ENCODE data around the gene C11orf54. TPM values are rescaled to one million over a fixed set of nuclear protein-coding genes. Genes with fewer than 3 reads are reported as not detected.

Gene C11orf54
- total and polyA plus RNA-seq, 4 donors, result 33.8 to 47.1 (median 39.9) TPM

- Histone ChIP-seq H3K27ac (ENCODE audit: low read depth, low read length) (no peak overlapping the region), H3K36me3 (ENCODE audit: control insufficient read depth, insufficient read depth, low read length) (peaks cover 21% of the 10 kb centered on the region), H3K4me1 (ENCODE audit: control insufficient read depth, insufficient read depth, low read length) (no peaks in the 10 kb centered on the region), H3K27me3 (ENCODE audit: control insufficient read depth, insufficient read depth, low read length) (no peaks in the 10 kb centered on the region), H3K9me3 (ENCODE audit: control insufficient read depth, insufficient read depth, low read length) (no peaks in the 10 kb centered on the region), H3K4me3 (ENCODE audit: low read depth, low read length) (no peak overlapping the region)
- WGBS (ENCODE audit: insufficient coverage), result no CpG with 5 or more reads among the region's 2 CpGs
- DNase-seq (ENCODE audit: low read depth in 4 of 6, low spot score in 6 of 6), result no peak
Observed at GRCh38 chr11:93801366-93801765, 59.9 kb downstream of the C11orf54 start.

- H3K9me3 ChIP-seq (ENCODE audit: control insufficient read depth, insufficient read depth, low read length), result no peaks in the 10 kb centered on the region
- no peak overlapping the region for H3K27ac ChIP-seq (ENCODE audit: low read depth, low read length)
- H3K4me3 ChIP-seq (ENCODE audit: low read depth, low read length), result no peak overlapping the region
- no CpG with 5 or more reads among the region's 2 CpGs for WGBS (ENCODE audit: insufficient coverage)
- no peak for DNase-seq (ENCODE audit: low read depth in 4 of 6, low spot score in 6 of 6)
- H3K4me1 ChIP-seq (ENCODE audit: control insufficient read depth, insufficient read depth, low read length), result no peaks in the 10 kb centered on the region
- H3K36me3 ChIP-seq (ENCODE audit: control insufficient read depth, insufficient read depth, low read length), result peaks cover 27% of the 10 kb centered on the region
- no peaks in the 10 kb centered on the region for H3K27me3 ChIP-seq (ENCODE audit: control insufficient read depth, insufficient read depth, low read length)
Observed at GRCh38 chr11:93804879-93805278, 63.4 kb downstream of the C11orf54 start.

GRCh38 chr11:93807980-93808379 lies 66.5 kb downstream of the C11orf54 start:
- H3K27ac ChIP-seq (ENCODE audit: low read depth, low read length), result no peak overlapping the region
- DNase-seq (ENCODE audit: low read depth in 4 of 6, low spot score in 6 of 6), result no peak
- no peaks in the 10 kb centered on the region for H3K9me3 ChIP-seq (ENCODE audit: control insufficient read depth, insufficient read depth, low read length)
- no peak overlapping the region for H3K4me3 ChIP-seq (ENCODE audit: low read depth, low read length)
- no peaks in the 10 kb centered on the region for H3K4me1 ChIP-seq (ENCODE audit: control insufficient read depth, insufficient read depth, low read length)
- H3K27me3 ChIP-seq (ENCODE audit: control insufficient read depth, insufficient read depth, low read length), result no peaks in the 10 kb centered on the region
- H3K36me3 ChIP-seq (ENCODE audit: control insufficient read depth, insufficient read depth, low read length), result peaks cover 29% of the 10 kb centered on the region
- WGBS (ENCODE audit: insufficient coverage), result no CpG with 5 or more reads among the region's 3 CpGs

- H3K27me3 ChIP-seq (ENCODE audit: control insufficient read depth, insufficient read depth, low read length), result no peaks in the 10 kb centered on the region
- no peaks in the 10 kb centered on the region for H3K4me1 ChIP-seq (ENCODE audit: control insufficient read depth, insufficient read depth, low read length)
- H3K9me3 ChIP-seq (ENCODE audit: control insufficient read depth, insufficient read depth, low read length), result no peaks in the 10 kb centered on the region
- H3K27ac ChIP-seq (ENCODE audit: low read depth, low read length), result no peak overlapping the region
- WGBS (ENCODE audit: insufficient coverage), result no CpG with 5 or more reads among the region's 5 CpGs
- no peak overlapping the region for H3K4me3 ChIP-seq (ENCODE audit: low read depth, low read length)
- DNase-seq (ENCODE audit: low read depth in 4 of 6, low spot score in 6 of 6), result no peak
- H3K36me3 ChIP-seq (ENCODE audit: control insufficient read depth, insufficient read depth, low read length), result peaks cover 22% of the 10 kb centered on the region
Observed at GRCh38 chr11:93813974-93814373, 72.5 kb downstream of the C11orf54 start.

Small RNA genes lying within 50 kb of the gene (small RNA-seq; reads per million reads assigned to genes)
- gene RF00019 (ENCODE audit: low replicate concordance) (not detected), gene RF00493 (ENCODE audit: low replicate concordance) (47.2 reads per million, percentile 97 among the genes with 10 or more reads in this experiment), gene SCARNA9 (ENCODE audit: low replicate concordance) (0.06 reads per million), gene SNORA1 (ENCODE audit: low replicate concordance) (not detected), gene SNORA18 (ENCODE audit: low replicate concordance) (not detected), gene SNORA25 (ENCODE audit: low replicate concordance) (not detected), gene SNORA32 (ENCODE audit: low replicate concordance) (not detected), gene SNORA40 (ENCODE audit: low replicate concordance) (not detected), gene SNORA8 (ENCODE audit: low replicate concordance) (not detected), gene SNORD5 (ENCODE audit: low replicate concordance) (not detected), gene SNORD6 (ENCODE audit: low replicate concordance) (659 reads per million, percentile 99 among the genes with 10 or more reads in this experiment)

Other genes starting within 250 kb of the C11orf54 start
- gene SMCO4, start 198.3 kb upstream of the C11orf54 start, total RNA-seq, result 10 to 100 TPM in 1 of 2 donors, 1 to 10 TPM in 1; 9.5 to 13.2 TPM
- gene SMCO4, start 198.3 kb upstream of the C11orf54 start, polyA plus RNA-seq (ENCODE audit: insufficient read length in 2 of 2), result 10 to 100 TPM; 18.3 to 19.3 TPM
- 10 to 100 TPM; 22.0 to 30.3 TPM for gene CEP295, start 80.0 kb upstream of the C11orf54 start, total RNA-seq
- gene CEP295, start 80.0 kb upstream of the C11orf54 start, polyA plus RNA-seq (ENCODE audit: insufficient read length in 2 of 2), result 10 to 100 TPM; 13.4 to 14.2 TPM
- gene TAF1D, start 177 bp upstream of the C11orf54 start, total RNA-seq, result 100 to 1,000 TPM; 103 to 266 TPM
- 100 to 1,000 TPM; 104 to 112 TPM for gene TAF1D, start 177 bp upstream of the C11orf54 start, polyA plus RNA-seq (ENCODE audit: insufficient read length in 2 of 2)
- 10 to 100 TPM; 32.2 to 36.2 TPM for gene MED17, start 42.6 kb downstream of the C11orf54 start, total RNA-seq
- 10 to 100 TPM; 33.3 to 35.9 TPM for gene MED17, start 42.6 kb downstream of the C11orf54 start, polyA plus RNA-seq (ENCODE audit: insufficient read length in 2 of 2)
- 1 to 10 TPM; 2.1 to 7.2 TPM for gene VSTM5, start 108.9 kb downstream of the C11orf54 start, total RNA-seq
- 1 to 10 TPM; 8.1 to 8.6 TPM for gene VSTM5, start 108.9 kb downstream of the C11orf54 start, polyA plus RNA-seq (ENCODE audit: insufficient read length in 2 of 2)

All from spinal cord (tissue), 10 donors.